ENCODE data around the gene RBM28. TPM values are rescaled to one million over a fixed set of nuclear protein-coding genes. Genes with fewer than 3 reads are reported as not detected.

The RBM28 gene
- total RNA-seq, 1 experiment from 2014 or later, result 28.8 TPM

DNA sequence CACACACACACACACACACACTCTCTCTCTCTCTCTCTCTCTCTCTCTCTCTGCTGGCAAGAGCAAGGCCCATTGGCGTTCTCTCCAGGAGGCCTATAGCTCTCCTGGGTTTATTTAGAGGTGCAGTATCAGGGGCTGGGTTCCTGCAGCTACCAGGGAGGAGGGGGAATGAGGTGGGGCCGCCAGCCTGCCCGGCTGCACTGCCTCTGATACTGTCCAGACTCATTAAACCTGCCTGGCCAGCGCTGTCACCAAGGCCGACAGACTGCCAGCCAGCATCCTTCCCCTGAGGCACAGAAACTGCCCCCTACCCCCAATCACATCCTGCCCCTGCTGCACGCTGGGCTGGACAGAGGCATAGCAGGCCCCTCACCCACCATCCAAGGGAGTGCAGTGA, 13.5 kb upstream of the RBM28 start:
- Histone ChIP-seq H3K9me2 (replicated peaks; ENCODE audit: insufficient read depth, low read length) (no peaks in the 10 kb centered on the region), H3K27ac (ENCODE audit: low read length) (no peak overlapping the region), H3K4me1 (ENCODE audit: low read length) (no peaks in the 10 kb centered on the region), H3K79me2 (ENCODE audit: low read length) (no peaks in the 10 kb centered on the region), H3K27me3 (ENCODE audit: low read length) (no peaks in the 10 kb centered on the region), H3K36me3 (ENCODE audit: insufficient read depth, low read length) (no peaks in the 10 kb centered on the region), H4K20me1 (ENCODE audit: insufficient read depth, low read depth, low read length) (no peaks in the 10 kb centered on the region), H3K9ac (ENCODE audit: low read length) (no peak overlapping the region), H3K4me2 (ENCODE audit: low read depth, low read length, poor library complexity, severe bottlenecking) (no peak overlapping the region), H3K4me3 (ENCODE audit: low read length) (no peak overlapping the region), H2AFZ (ENCODE audit: low read length) (no peak overlapping the region), H3K9me3 (ENCODE audit: low read length) (no peaks in the 10 kb centered on the region)
- no peak for DNase-seq

- no peaks in the 10 kb centered on the region for H3K4me1 ChIP-seq (ENCODE audit: low read length)
- H3K79me2 ChIP-seq (ENCODE audit: low read length), result no peaks in the 10 kb centered on the region
- H3K9ac ChIP-seq (ENCODE audit: low read length), result no peak overlapping the region
- no peak overlapping the region for H3K4me3 ChIP-seq (ENCODE audit: low read length)
- no peak for DNase-seq
- H4K20me1 ChIP-seq (ENCODE audit: insufficient read depth, low read depth, low read length), result no peaks in the 10 kb centered on the region
- H3K27me3 ChIP-seq (ENCODE audit: low read length), result no peaks in the 10 kb centered on the region
- H3K9me2 ChIP-seq (replicated peaks; ENCODE audit: insufficient read depth, low read length), result no peaks in the 10 kb centered on the region
- H3K36me3 ChIP-seq (ENCODE audit: insufficient read depth, low read length), result no peaks in the 10 kb centered on the region
- H3K27ac ChIP-seq (ENCODE audit: low read length), result no peak overlapping the region
- no peak overlapping the region for H3K4me2 ChIP-seq (ENCODE audit: low read depth, low read length, poor library complexity, severe bottlenecking)
- H3K9me3 ChIP-seq (ENCODE audit: low read length), result no peaks in the 10 kb centered on the region
- no peak overlapping the region for H2AFZ ChIP-seq (ENCODE audit: low read length)
These were observed 13.0 kb upstream of the RBM28 start for GRCh38 chr7:128356546-128357216.

DNA sequence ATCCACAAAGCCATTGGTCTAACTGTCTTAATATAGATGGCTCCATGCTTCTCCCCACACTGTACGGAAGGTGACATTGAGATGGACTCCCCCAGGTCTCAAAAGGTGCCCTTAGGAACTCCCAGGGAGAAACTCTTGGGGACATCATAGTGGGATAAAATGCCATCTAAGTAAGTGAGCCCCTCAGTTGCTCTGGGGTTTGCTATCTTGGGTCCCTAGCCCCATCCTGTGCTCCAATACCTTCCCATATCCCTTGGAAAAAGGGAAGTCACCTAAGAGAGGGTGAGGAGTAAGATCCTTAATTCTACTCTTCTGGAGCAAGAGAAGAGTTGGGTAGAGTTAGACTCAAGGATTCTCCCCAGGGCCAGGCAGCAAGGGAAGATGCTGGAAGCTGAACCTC, 9.9 kb upstream of the RBM28 start:
- Histone ChIP-seq H3K79me2 (ENCODE audit: low read length) (no peaks in the 10 kb centered on the region), H3K27me3 (ENCODE audit: low read length) (no peaks in the 10 kb centered on the region), H3K4me3 (ENCODE audit: low read length) (no peak overlapping the region), H3K9me2 (replicated peaks; ENCODE audit: insufficient read depth, low read length) (no peaks in the 10 kb centered on the region), H3K36me3 (ENCODE audit: insufficient read depth, low read length) (no peaks in the 10 kb centered on the region), H3K27ac (ENCODE audit: low read length) (no peak overlapping the region), H4K20me1 (ENCODE audit: insufficient read depth, low read depth, low read length) (no peaks in the 10 kb centered on the region), H3K9me3 (ENCODE audit: low read length) (no peaks in the 10 kb centered on the region), H3K4me1 (ENCODE audit: low read length) (no peaks in the 10 kb centered on the region), H3K4me2 (ENCODE audit: low read depth, low read length, poor library complexity, severe bottlenecking) (no peak overlapping the region), H2AFZ (ENCODE audit: low read length) (no peak overlapping the region), H3K9ac (ENCODE audit: low read length) (no peak overlapping the region)
- DNase-seq, result no peak

GRCh38 chr7:128353189-128353588, 9.5 kb upstream of the RBM28 start:
- H3K27ac ChIP-seq (ENCODE audit: low read length), result no peak overlapping the region

GRCh38 chr7:128352636-128353035, 8.9 kb upstream of the RBM28 start:
- no peaks in the 10 kb centered on the region for H3K27me3 ChIP-seq (ENCODE audit: low read length)
- no peaks in the 10 kb centered on the region for H4K20me1 ChIP-seq (ENCODE audit: insufficient read depth, low read depth, low read length)
- H3K4me2 ChIP-seq (ENCODE audit: low read depth, low read length, poor library complexity, severe bottlenecking), result no peak overlapping the region
- no peak overlapping the region for H3K4me3 ChIP-seq (ENCODE audit: low read length)
- no peak overlapping the region for H3K9ac ChIP-seq (ENCODE audit: low read length)
- H3K36me3 ChIP-seq (ENCODE audit: insufficient read depth, low read length), result no peaks in the 10 kb centered on the region
- no peak for DNase-seq
- H2AFZ ChIP-seq (ENCODE audit: low read length), result no peak overlapping the region
- H3K4me1 ChIP-seq (ENCODE audit: low read length), result no peaks in the 10 kb centered on the region
- no peaks in the 10 kb centered on the region for H3K9me3 ChIP-seq (ENCODE audit: low read length)
- H3K27ac ChIP-seq (ENCODE audit: low read length), result no peak overlapping the region
- no peaks in the 10 kb centered on the region for H3K79me2 ChIP-seq (ENCODE audit: low read length)
- H3K9me2 ChIP-seq (replicated peaks; ENCODE audit: insufficient read depth, low read length), result no peaks in the 10 kb centered on the region

More at GRCh38 chr7:128353189-128353588, 9.5 kb upstream of the RBM28 start:
- Histone ChIP-seq H3K9me2 (replicated peaks; ENCODE audit: insufficient read depth, low read length) (no peaks in the 10 kb centered on the region), H3K9ac (ENCODE audit: low read length) (no peak overlapping the region), H3K36me3 (ENCODE audit: insufficient read depth, low read length) (no peaks in the 10 kb centered on the region), H3K27me3 (ENCODE audit: low read length) (no peaks in the 10 kb centered on the region), H2AFZ (ENCODE audit: low read length) (no peak overlapping the region), H3K4me2 (ENCODE audit: low read depth, low read length, poor library complexity, severe bottlenecking) (no peak overlapping the region), H3K9me3 (ENCODE audit: low read length) (no peaks in the 10 kb centered on the region), H4K20me1 (ENCODE audit: insufficient read depth, low read depth, low read length) (no peaks in the 10 kb centered on the region), H3K4me3 (ENCODE audit: low read length) (no peak overlapping the region), H3K79me2 (ENCODE audit: low read length) (no peaks in the 10 kb centered on the region), H3K4me1 (ENCODE audit: low read length) (no peaks in the 10 kb centered on the region)
- DNase-seq, result no peak

- Histone ChIP-seq H3K9me2 (replicated peaks; ENCODE audit: insufficient read depth, low read length) (no peaks in the 10 kb centered on the region), H3K27me3 (ENCODE audit: low read length) (no peaks in the 10 kb centered on the region), H3K9ac (ENCODE audit: low read length) (no peak overlapping the region), H2AFZ (ENCODE audit: low read length) (no peak overlapping the region), H3K36me3 (ENCODE audit: insufficient read depth, low read length) (no peaks in the 10 kb centered on the region), H3K4me1 (ENCODE audit: low read length) (no peaks in the 10 kb centered on the region), H3K9me3 (ENCODE audit: low read length) (no peaks in the 10 kb centered on the region), H3K27ac (ENCODE audit: low read length) (no peak overlapping the region), H3K79me2 (ENCODE audit: low read length) (no peaks in the 10 kb centered on the region), H4K20me1 (ENCODE audit: insufficient read depth, low read depth, low read length) (no peaks in the 10 kb centered on the region), H3K4me2 (ENCODE audit: low read depth, low read length, poor library complexity, severe bottlenecking) (no peak overlapping the region), H3K4me3 (ENCODE audit: low read length) (no peak overlapping the region)
- DNase-seq, result no peak
These were observed 8.4 kb upstream of the RBM28 start for GRCh38 chr7:128352153-128352537.

- Histone ChIP-seq H3K79me2 (ENCODE audit: low read length) (no peaks in the 10 kb centered on the region), H4K20me1 (ENCODE audit: insufficient read depth, low read depth, low read length) (no peaks in the 10 kb centered on the region), H2AFZ (ENCODE audit: low read length) (no peak overlapping the region), H3K9ac (ENCODE audit: low read length) (no peak overlapping the region), H3K27me3 (ENCODE audit: low read length) (no peaks in the 10 kb centered on the region), H3K36me3 (ENCODE audit: insufficient read depth, low read length) (no peaks in the 10 kb centered on the region), H3K9me3 (ENCODE audit: low read length) (no peaks in the 10 kb centered on the region), H3K9me2 (replicated peaks; ENCODE audit: insufficient read depth, low read length) (no peaks in the 10 kb centered on the region), H3K27ac (ENCODE audit: low read length) (no peak overlapping the region), H3K4me1 (ENCODE audit: low read length) (no peaks in the 10 kb centered on the region), H3K4me3 (ENCODE audit: low read length) (no peak overlapping the region), H3K4me2 (ENCODE audit: low read depth, low read length, poor library complexity, severe bottlenecking) (no peak overlapping the region)
- no peak for DNase-seq
These were observed 7.8 kb upstream of the RBM28 start for GRCh38 chr7:128351296-128352152.

DNA sequence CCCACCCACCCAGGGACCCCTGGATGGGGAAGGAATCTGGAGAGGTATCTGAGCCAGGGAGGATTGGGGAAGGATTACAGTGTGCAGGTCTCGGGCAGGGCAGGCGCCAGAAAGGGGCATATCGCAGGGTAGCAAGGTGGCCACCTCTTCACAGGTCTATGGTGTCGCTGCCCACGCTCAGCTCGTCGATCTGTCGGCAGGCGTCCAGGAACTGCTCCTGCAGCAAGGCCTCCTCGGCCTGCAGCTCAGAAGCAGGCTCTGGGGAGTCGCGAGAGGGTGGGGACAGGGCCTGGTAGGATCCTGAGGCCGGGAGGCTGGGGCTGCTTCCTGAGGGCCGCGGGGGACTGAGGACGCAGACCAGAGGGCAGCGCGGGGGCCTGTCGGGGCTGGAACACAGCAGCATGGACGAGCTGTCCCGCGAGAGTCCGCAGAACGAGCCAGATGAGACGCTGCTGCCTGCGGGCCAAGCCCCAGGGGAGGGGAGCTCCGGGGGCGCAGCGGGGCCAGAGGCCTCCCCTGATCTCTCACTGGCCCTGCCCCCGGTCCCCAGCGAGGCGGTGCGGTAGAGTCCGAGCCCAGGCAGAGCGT, 7.1 kb upstream of the RBM28 start:
- DNase-seq, result no peak
- Histone ChIP-seq H2AFZ (ENCODE audit: low read length) (no peak overlapping the region), H3K4me1 (ENCODE audit: low read length) (no peaks in the 10 kb centered on the region), H3K9ac (ENCODE audit: low read length) (no peak overlapping the region), H3K27ac (ENCODE audit: low read length) (no peak overlapping the region), H3K4me2 (ENCODE audit: low read depth, low read length, poor library complexity, severe bottlenecking) (no peak overlapping the region), H3K9me2 (replicated peaks; ENCODE audit: insufficient read depth, low read length) (no peaks in the 10 kb centered on the region), H3K79me2 (ENCODE audit: low read length) (no peaks in the 10 kb centered on the region), H3K36me3 (ENCODE audit: insufficient read depth, low read length) (no peaks in the 10 kb centered on the region), H3K4me3 (ENCODE audit: low read length) (no peak overlapping the region), H4K20me1 (ENCODE audit: insufficient read depth, low read depth, low read length) (no peaks in the 10 kb centered on the region), H3K27me3 (ENCODE audit: low read length) (no peaks in the 10 kb centered on the region), H3K9me3 (ENCODE audit: low read length) (no peaks in the 10 kb centered on the region)
